ENCODE results near the gene SAMD3.
"Not testable (repeated sequence)": the region's sequence is repeated elsewhere in the genome, so short reads cannot be mapped to it uniquely, and the experiment has no call there.

SAMD3 gene

DNA sequence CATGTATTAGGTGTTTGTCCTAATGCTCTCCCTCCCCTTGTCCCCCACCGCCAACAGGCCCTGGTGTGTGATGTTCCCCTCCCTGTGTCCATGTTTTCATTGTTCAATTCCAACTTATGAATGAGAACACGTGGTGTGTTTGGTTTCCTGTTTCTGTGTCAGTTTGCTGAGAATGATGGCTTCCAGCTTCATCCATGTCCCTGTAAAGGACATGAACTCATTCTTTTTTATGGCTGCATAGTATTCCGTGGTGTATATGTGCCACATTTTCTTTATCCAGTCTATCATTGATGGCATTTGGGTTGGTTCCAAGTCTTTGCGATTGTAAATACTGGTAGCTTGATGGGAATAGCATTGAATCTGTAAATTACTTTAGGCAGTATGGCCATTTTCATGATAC is 52.6 kb downstream of the SAMD3 start:
- not testable (repeated sequence) for DNase-seq

DNA sequence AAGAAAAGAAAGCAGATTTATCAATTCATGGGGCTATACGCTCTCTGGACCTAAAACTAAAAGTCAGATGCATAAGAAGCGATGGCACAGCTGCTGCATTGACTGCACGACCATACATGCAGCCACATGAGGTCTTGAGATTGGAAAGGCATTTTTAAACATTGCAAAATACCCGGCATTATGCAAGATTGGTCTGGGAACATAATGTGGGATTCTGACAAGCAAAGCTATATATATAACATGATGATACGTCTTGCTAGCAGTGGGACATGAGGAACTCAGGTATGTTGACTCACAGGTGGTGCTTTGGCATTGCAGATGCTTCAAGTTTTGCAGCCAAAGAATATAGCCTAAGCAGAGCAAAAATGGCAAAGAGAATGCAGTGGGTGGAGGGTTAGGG is 55.1 kb downstream of the SAMD3 start:
- DNase-seq, result no peak

DNA sequence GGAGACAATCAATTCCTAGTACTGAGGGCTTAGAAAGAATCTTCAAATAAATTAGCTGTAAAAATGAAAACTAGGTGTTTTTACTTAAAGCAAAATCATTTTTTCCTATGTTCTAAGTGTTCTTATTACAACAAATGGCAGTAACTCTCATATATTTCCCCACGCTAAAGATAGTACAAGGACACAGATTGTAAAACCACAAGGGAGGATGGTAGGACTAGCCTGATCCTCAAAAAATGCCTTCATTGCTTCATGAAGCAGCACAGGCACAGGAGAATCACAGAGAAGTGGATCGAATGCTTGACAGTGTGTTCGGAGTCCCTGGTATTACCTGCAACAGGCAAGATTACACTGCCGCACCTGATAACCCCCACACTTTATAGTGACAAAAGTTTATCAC is 58.5 kb downstream of the SAMD3 start:
- DNase-seq, result no peak

DNA sequence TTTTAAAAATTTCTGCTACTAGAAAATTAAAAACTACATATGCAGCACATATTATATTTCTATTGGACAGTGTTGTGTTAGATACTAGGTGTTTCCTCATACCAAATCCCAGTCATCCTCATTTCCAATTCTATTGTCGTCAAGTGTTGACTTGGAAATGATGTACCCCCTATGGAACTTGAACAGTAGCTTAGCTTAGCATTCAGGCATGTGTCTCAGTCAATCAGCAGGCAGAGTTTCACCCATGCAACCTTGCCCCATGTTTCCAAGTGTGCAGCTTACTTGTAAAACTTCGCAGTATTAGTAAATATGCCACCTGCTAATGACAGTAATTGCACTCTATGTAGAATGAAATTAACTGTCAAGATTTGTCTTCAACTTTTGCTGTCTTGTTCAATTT is 59.5 kb downstream of the SAMD3 start:
- no peak for DNase-seq

DNA sequence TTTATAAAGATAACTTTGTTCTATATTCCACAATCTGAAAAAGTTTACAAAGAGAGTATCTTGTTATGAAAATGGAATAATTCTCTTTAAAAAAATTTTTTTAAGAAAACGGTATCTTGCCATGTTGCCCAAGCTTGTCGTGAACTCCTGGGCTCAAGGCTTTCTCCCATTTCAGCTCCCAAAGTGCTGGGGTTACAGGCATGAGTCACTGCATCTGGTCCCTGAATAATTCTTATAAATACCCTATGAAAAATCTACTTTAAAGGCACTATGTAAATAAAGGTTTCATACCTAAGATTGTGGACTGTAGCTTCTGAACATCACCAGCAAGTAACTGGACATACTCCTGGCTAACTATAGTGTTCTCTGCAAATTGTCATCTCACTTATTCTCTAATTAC is 60.3 kb downstream of the SAMD3 start:
- DNase-seq, result no peak

DNA sequence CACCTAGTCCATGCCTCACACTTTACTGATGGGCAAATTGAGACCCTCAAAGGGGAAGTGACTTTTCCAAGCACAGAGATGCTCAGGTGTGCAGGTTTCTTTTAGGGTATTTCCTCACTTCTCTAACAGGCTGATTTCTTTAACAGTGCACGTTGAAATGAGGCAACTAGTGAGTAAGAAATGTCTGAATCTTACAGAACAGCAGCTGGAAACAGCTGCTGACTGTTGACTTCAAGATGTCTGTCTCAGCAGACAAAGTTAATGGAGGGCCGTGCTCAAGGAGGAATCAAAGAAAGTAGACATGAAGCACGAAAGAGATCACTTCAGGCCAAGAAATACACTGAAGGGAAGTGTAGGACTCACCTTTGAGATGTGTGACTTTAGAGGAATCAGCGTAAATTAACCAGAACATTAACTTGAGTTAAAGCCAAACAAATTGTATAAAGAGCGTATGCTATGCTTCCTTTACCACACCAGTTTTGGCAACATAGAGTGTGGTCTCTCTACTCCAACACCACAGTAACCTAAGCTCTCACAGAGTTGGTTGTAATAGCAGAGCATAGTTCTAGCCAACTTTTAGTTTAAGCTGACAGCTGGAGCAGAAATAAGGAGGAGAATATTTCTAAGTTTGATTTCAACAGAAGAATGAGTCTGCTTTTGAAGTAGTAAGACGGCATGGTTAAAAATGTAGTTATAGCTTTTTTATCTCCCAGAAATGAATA is 60.9 kb downstream of the SAMD3 start:
- no peak for DNase-seq

DNA sequence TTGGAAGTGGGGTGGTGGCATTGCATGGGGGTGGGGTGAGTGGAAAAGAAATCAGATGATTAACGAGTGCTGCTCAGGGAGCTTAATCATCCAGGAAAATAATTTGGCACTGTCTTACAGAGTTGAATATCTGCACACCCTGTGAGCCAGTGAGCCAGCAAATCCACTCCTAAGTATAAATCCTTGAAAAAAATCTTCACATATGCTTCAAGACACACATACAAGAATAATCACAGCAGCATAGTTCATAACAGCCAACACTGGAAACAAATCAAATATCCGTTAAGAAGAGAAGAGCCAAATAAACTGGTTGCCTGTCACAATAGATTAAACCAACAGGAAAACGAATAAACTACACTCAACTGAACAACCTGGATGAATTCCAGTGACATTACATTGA is 62.8 kb downstream of the SAMD3 start:
- no peak for DNase-seq

DNA sequence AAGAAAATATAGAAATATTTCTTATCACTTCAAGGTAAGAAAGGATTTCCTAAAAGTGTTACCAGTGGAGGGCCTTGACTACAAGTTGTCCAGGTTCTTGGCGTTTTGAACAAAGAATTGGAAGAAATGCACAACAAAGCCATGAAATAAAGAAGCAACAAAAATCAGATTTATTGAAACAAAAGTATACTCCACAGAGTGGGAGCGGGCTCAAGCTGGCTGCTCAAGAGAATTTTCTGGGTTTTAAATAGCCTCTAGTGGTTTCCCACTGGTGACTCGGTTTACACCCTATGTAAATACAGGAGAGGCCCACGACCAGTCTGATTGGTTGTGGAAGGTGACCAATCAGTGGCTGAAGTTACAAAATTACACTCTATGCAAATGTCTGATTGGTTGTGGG is 64.2 kb downstream of the SAMD3 start:
- DNase-seq, result no peak

DNA sequence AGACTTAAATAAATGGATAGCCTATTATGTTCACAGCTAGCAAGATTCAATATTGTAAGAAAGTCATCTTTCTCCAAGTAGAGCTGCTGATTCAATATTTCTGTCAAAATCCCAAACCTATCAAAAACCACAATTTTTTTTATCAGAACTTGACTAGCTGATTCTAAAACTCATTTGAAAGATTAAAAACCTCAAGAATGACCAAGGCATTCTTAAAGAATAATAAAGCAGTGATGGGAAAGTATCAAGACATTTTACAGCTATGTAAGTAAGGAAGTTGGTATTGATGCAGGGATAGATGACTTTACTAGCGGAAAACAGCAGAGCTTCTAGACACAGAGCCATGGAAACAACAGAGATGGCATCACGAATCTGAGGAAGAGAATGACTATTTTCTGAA is 64.7 kb downstream of the SAMD3 start:
- no peak for DNase-seq

DNA sequence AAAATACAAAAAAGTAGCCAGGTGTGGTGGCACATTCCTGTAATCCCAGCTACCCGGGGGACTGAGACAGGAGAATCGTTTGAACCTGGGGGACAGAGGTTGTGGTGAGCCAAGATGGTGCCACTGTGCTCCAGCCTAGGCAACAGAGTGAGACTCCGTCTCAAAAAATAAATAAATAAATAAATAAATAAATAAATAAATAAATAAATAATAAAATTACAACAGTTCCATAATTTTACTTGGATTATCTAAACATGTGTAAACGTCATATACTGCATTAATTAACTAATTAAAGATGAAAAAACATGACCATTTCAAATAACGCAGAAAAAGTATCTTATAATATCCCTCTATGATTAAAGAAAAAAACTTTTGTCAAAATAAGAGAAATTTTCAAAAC is 65.8 kb downstream of the SAMD3 start:
- no peak for DNase-seq

DNA sequence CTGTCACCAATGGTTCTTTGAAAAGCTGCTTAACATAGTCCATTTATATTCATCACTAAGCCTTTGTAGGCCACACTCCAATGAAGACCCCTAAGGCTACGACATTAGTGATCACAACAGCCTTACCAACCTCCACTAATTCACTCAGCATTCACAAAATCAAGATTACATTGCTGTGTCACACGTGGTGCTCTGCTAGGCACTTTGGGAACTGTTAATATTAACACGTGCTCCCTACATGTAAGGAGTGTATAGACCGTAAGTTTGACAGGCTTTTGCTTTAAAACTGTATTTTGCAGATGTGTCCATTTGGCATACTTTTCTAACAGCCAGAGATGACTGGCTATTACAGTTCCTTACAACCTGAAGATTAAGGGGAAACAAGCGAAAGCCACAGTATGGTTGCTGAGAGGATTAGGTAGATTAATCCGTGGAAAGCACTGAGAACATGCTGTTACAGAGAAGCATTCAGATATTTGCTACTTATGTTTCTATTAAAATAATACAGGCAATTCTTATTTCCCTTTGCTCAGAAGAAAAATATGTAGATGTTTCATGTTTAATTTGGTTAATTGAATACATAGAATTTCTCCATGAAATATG is 69.7 kb downstream of the SAMD3 start:
- DNase-seq, result no peak

DNA sequence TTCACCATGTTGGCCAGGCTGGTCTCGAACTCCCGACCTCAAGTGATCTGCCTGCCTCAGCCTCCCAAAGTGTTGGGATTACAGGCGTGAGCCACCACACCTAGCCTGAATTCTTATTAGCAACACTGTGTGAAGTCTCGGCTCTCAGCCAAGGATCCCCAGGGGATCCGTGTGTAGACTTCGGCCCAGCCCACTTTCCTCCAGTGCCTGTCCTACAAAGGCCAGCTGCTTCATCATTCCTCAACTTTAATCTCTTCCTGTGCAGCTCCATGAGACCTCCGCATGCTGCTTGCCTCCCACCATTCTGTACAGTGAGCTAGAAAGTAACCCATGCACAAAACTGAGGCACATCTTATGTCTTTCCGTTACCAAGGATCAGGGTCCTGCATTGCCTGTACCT is 71.8 kb downstream of the SAMD3 start:
- no peak for DNase-seq

DNA sequence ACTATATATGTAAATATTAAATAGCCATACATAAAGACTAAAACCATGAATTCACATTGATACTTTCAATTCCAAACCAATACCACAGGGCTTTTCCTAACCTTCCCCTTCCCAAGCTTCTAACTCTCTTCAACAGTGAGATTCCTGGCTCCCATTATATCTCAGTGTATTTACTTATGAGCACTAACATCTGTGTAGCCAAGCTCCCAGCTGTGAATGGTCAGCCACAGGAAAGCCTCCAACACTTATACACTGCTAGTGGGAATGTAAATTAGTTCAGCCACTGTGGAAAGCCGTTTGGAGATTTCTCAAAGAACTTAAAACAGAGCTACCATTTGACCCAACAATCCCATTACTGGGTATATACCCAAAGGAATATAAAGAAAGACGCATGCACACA is 73.7 kb downstream of the SAMD3 start:
- DNase-seq, result not testable (repeated sequence)

DNA sequence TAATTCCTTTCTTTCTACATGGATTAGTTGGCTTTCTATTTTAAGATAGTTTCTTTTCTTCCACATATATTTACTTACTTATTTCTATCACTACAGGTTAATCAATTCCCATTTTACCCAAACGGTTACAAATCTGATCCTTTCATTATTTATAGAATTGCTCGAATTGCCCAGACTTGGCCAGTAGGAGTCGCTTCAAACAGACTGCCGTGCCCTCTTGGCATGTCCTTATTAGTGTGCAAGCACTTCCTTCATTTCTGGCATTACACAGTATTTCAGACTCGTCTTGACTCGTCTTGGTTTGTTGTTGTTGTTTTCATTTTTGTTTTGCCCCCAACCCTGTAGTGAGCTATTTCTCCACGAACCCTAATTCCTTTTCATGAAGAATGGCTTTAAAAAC is 74.6 kb downstream of the SAMD3 start:
- peak; percentile 38 for DNase-seq

DNA sequence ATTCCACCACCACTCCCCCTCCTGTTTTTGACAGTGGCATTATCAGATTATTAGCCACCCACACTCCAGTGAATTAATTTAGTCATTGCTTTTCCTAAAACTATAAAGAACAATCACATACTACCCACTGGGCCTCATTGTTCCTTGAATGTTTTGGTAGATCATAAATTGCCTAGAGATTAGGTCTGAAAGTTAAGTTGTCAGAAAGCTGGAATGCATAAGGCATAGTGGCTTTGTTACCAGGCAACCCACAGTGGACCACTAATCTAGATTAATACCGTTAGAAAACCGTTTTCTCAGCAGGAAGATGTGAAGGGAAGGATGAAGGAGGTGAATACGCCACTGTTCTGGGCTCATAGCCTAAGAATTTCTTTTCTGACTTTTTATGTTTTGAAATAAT is 75.6 kb downstream of the SAMD3 start:
- no peak for DNase-seq

DNA sequence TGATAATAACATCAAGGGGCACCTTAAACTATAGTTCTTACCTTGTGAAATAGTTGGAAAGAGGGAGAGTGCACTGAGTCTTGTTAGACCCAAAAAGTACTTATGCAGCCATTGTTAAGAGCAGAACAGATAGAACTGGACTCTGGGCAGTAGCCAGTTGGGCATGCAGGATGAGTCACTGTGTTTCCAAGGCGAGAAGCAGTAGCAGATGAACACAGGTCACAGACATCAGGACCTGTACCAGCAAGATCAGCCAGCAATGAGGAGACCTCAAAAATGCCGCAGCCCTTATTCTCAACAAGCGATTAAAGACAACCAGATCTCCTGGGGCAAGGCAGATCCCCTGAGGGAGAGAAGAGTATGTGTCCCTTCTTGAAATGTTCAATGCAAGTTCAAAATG is 79.0 kb downstream of the SAMD3 start:
- DNase-seq, result no peak

DNA sequence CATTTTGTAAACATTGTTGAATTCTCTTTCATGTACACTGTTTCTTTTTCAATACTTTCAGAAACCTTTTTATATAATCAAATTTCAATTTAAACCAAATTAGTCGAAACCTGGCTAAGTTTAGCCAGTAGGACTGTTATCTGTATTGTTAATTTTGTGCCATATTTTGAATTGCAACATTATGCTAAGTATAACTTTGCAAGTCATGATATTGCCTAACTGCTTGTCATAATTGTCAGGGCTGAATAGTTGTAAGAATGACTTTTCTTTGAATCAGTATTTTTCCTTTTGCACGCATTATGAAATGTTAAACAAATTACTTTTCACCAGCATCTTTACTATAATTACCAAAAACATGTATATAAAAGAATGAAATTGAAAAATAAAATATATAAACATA is 82.7 kb downstream of the SAMD3 start:
- no peak for DNase-seq

DNA sequence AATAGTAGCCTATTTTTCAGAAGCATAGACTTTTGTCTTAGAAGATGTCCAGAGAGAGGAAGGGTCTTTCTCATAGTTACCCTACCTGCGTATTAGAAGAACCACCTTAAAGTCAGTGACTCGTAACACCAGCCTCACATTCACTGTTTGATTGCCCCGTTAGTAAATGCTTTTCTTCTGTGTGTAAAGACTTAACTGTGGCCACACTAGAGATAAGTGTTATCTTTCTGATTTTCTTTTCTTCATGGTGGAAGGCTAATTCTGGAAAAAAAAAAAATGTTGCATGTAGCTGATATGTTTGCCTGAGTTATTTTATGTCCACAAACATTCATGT is 83.9 kb downstream of the SAMD3 start:
- DNase-seq, result no peak

DNA sequence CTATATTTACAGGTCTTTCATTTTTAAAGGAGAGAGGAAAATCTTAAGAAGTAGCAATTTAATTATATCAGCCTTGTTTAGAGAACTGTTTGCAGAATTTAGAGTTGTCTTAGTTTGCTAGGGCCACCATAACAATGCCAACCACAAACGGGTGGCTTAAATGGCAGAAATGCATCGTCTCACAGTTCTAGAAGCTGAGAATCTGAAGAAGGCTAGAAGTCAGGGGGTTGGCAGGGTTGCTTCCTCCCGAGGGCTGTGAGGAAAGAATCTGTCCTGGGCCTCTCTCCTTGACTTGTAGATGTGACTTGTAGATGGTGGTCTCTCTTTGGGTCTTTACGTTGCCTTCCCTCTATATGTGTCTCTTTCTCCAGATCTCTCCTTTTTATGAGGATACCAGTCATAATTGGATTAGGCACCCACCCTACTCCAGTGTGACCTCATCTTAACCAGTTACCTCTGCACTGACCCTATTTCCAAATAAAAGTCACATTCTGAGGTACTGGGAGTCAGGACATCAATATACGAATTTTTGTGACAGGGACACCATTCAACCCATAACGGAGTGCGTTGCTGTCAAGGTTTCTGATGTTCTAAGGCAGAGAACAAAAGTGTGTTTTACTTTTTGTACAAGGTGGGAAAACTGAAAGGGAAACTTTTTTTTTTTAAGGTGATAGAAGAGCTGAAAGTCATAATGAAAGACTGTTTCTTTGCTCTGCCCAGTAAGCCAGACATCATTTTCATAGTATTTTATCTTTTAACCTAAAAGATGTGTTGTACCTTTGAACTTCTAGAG is 84.4 kb downstream of the SAMD3 start:
- DNase-seq, result peak; percentile 18

DNA sequence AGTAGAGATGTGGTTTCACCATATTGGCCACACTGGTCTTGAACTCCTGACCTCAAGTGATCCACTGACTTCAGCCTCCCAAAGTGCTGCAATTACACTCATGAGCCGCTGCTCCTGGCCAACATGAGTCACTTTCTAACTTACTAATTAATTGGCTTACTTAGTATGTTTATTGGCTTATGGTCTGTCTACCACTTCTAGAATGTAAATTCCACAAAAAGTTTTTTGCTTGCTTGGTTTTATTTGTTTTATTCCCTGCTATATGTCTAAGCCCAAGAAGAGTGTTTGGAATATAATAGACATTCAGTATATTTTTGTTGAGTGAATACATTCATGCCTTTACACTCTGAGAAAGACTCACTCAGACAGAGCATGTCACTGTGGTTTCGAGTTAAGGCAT is 86.0 kb downstream of the SAMD3 start:
- DNase-seq, result no peak

DNA sequence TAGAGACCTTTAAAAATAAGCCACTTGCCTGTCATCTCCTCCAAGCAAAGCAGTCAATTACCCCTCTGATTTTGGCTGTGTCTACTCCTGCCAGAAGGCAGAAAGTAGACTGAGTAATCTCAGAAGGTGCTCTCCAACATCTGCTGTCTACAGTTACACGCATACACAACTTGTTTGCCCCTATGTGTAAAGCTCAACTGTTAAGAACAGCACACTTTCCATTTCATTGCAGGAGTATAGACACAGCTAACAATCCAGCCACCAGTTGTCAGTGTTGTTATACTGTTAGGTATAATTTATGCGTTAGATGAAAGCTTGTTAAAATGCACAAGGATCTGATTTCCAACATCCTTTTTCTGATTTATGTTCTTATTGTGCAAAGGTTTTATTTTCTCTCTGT is 88.2 kb downstream of the SAMD3 start:
- peak; percentile 26 for DNase-seq

DNA sequence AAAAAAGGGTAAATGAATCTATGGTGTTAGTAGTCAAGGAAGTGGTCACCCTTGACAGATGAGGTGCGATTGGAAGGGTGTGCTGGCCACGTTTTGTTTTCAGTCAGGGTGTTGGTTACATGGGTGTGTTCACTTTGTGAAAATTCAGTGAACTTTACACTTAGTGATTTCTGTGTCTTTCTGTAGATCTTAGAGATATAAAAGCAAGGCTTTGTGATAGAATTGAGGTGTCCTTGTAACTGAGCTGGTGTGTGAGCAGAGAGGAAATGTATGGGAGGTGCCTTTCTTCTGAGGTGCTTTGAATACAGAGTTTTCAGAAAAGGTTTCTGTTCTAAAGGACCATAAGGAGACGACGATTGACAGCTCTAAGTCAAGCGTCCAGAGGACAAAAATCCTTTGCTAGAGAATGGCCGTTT is 90.5 kb downstream of the SAMD3 start:
- DNase-seq, result peak; percentile 80

DNA sequence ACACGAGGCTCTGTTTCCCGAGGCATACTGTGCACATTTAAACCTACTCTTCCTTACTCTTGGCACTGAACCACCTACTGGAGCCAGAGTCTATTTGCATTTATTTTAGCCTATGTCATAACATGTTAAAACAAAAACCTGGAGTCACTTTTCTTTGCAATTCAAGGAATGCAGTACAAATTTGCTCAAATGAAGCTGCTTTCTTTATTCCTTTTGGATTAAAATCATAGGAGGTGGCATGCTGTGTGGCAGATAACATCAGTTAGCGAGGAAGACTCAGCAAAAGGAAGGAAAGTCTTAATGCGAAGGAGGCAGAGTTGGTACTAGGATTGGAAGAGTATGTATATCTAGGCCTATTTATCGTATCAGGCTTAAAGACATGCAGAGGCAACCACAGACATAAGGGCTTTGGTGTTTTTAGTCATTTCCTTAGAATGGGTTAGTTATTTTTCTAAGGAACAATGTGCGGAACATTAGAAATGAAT is 92.9 kb downstream of the SAMD3 start:
- no peak for DNase-seq

DNA sequence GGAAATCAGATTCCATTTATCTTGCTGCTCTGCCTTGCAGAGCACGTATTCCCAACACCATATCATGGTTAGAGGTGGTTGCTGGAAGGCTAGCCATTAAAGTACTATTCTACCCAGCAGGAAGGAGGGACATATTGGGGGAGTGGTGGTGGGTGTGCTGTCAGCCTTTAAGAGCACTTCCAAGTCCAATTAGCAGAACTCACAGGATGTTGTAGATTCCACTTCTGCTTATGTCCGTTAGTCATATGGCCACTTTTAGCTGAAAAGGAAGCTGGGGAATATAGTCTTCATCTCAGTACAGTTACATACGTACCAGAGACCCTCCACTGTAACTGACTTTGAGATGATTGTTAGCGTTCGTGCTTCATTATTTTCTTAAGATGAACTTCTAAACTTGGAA is 94.4 kb downstream of the SAMD3 start:
- no peak for DNase-seq

Measured in CD4-positive, alpha-beta T cell treated with Interleukin-21 for 1 hour (primary cell).